OCI-M2 (cell line): Measurements from ENCODE around the gene FCHSD2.
"Not testable (repeated sequence)": the region's sequence is repeated elsewhere in the genome, so short reads cannot be mapped to it uniquely, and the experiment has no call there.

Experiments
- DNase-seq: peaks from one replicate; lab custom pipeline; 2025; ENCODE audit not compliant: unreplicated experiment; lab: John Stamatoyannopoulos, UW

Gene FCHSD2

DNA sequence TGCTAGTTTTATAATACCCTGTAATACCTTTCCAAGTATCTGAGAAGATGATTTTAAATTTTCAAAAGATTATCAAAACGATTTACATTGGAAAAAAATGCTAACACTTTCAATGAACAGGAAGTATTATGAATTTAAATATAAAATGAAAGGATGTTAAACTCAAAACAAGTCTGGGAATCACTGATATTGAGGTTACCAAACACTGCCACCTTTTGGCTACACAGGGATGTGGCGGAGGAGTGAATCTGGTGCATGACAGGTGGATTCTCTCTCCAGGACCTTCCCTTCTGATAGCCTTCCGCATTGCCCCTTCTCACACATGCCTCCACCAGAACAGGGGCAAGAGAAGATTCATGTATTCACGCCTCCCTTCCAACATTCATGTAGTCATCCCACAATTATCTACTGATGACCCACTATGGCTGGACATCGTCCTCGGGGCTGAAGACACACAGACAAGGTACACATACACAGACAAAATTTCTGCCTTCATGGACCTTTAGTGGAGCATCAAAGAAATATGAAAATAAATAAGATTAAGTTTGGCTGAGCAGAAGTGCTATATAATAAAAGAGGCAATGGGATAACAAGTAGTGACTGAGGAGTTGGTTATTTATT lies 293.2 kb downstream of the FCHSD2 start:
- DNase-seq: no peak

DNA sequence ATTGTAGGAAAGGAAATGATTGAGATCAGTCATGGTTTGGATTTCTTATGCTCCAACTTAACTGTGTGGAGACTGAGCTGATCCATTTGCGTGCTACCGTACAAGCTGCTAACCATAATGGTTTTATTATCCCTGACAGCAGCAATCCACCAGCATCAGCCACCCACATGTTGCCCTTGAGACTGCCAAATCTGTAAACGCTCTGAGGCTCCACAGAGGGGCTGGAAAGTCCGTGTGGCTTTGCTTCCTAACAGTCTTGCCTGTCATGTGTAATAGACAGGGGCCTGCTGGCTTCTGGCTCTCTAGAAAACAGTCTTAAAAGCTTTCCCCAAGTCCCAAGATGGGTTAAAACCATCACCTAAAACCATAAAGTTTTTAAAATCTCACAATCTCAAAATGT lies 297.8 kb downstream of the FCHSD2 start:
- no peak for DNase-seq

DNA sequence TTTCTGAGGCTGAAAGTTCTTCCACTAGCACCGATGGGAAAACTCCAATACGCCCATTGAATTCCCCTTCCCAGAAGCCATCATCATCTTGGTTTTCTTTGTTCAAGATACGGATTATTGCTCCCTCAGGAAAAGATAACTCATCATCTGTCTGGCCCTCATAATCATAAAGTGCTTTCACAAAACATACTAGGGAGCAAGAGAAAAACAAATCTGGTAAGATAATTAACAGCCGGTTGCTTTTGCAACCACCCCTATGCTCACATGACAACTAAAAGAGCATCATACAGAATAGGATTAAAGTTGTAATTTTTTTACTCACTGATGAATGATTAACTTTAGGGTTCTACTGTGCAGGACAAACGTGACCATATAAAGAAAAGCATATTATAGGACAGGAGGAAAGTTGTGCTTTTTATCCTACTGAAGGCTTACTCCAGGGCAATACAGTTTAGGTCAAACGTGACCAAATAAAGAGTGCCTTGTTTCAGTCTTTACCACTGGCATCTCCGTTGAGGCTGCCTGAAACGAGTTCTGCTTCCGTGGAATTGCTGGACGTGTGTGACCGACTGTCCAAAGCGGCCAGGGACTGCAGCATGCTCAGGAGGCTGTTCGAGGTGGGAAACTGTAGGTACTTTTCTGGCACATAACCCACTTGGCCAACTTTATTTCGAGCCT lies 299.3 kb downstream of the FCHSD2 start:
- no peak for DNase-seq

DNA sequence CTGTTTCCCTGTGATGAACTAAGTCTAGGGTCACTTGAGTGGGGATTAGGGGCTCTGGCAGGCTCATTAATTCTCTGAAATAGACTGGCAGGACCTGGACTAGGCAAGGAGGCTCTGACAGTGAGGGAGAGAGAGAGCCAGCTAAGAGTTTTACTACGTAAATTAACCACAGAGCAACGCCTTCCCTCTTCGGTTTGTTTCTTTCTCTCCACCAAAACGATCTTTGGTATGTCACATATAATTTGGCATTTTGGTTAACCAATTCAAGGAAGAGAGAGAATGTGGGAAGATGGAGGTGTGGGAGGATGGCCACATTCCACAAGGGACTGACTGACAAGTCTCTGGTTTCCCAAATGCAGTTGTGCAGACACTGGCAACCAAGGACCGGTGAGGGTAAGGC lies 300.0 kb downstream of the FCHSD2 start:
- DNase-seq: no peak

DNA sequence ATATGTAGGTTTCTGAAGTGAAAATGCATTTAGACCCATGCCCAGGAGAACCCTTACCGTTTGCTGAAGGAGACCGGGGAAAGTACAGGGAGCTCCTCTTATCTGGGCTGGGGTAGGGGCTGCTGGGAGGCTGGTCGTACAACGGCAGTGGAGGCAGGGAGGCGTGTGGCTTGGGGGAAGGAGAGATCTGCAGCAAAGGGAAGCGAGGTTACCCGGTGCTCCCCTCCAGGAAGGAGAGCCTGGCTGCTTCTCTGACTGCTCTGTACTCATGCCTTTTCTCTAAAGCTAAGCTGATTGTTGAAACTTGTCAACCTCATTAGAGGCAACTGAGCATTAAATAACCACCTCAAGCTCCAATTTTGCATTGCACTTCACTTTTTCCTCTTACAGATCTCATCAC lies 300.7 kb downstream of the FCHSD2 start:
- no peak for DNase-seq

DNA sequence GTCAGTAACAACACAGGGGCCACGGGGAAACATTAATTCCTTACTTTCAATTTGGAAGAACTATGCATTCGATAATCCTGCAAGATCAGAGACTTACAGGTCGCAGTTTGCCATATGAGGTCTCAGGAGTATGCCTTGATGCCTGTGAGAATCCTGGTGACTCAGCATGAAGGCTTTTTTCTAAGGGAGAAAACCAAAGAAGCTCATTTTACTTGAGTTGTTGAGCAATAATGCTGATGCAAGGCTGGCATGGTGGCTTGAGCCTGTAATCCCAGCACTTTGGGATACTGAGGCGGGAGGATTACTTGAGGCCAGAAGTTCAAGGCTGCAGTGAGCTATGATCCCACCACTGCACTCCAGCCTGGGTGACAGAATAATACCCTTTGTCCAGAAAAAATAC lies 301.3 kb downstream of the FCHSD2 start:
- no peak for DNase-seq

DNA sequence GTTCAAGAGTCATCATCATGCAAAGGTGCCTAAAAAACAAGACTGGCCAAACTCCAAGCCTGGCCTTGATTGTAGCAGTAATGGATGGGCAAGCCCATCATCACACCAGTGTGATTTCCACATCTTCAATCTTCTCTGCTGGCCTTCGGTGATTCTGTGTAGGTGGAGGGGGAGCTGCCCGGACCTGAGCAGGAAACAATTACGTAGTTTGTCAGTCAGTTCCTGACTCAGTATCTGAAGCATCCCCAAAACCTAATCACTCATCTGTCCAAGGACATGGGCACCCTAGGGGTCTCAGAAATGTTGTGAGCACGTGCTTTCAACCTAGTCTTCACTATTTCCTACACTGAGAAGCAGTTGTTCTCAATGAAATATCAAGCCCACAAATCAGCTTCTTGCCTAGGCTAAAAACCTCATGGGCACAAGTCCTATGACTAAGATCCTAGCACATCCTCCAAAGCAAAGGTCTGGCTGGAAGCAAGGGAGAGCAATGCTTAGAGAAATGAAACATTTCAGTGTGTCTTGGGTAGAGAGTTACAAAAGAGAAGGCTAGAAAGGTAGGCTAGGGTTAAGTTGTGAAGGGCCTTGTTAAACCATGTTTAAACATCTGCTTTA lies 303.3 kb downstream of the FCHSD2 start:
- no peak for DNase-seq

DNA sequence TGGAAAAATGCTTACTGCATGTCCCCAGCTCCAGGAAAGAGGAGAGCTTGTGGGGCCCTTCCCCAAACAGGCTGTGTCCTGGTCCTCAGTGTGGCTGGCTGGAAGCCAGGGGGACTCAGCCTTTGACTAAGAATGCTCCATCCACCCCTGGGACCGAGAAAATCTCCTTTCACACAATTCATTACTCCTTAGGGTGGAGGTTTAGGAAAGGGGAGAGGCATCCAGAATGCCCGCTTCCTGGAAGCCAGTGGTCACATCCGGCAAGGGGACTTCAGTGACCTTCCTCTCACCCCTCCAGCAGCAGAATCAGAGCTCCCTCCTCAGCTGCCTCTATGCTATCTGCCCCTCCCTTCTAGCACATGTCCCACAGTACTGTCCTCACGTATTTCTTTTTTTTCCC lies 306.0 kb downstream of the FCHSD2 start:
- no peak for DNase-seq

DNA sequence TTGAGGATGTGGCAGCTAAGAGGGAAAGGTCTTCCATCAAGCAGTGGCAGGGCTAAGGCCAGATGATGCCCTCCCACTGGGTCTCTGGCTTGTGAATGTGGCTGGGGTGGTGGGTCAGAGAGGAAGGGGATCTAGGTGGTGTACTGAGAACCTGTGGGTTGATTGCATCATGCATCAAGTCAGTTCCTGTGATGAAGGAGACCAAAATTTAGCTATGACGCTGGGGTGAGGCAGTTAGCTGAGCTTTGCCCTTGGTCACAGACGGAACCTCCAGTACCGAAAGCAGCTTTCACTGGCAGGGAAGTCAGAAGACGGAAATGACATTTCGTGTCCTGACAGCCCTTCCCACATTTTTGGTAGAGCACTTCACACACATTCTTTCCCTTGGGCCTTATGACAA lies 307.2 kb downstream of the FCHSD2 start:
- no peak for DNase-seq

DNA sequence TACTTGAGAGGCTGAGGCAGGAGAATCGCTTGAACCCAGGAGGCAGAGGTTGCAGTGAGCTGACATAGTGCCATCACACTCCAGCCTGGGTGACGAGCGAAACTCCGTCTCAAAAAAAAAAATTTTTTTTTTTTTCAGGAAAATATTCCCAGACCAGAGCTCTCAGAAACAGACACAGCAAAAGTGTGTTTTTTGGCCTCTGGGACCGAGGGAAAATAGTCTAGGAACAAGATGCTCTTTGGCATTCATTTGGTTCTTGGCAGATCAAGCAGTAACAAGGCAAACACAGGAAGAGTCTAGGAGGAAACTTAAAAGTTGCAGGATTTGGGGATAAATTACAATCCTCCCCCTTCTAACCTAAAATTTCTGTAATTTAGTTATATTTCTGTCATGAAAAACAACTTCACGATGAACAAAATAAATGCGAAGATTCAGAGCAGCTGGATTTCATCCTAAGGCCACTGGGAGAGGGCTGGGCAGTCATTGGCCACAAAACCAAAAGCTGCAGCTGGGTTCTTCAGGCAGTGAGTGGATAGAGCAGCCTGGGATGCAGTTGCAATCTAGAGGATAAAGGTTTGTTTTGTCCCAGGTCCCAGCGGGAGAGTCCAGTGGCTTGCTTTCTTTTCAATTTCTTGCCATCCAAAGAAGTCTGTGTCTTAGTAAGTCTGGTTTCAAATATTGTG lies 308.2 kb downstream of the FCHSD2 start:
- no peak for DNase-seq

DNA sequence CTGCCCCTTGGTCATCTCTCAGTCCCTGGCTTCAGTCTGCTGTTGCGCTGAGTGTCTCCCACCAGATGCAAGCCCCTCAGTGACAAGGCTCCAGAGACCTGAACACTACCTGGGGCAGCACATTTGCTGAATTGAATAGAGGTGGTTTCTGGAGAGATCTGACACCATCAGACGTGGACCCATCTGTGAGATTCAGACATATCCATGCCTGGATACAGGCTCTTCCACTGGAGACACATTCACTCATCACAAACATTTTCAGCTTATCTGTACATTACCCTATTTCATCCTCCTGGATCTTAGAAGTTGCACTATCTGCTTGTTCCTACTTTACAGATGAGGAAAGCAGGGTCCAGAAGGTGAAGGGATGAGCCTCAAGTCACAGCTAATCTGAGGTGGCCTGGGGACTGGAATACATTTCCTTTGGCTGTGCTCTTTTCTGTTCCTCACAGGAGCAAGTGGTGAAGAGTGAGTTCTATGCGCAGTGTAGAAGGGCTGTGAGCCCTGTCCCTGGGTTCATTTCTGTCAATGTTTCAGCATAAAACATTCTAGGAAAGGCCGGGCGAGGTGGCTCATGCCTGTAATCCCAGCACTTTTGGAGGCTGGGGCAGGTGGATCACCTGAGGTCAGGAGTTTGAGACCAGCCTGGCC lies 308.9 kb downstream of the FCHSD2 start:
- no peak for DNase-seq

DNA sequence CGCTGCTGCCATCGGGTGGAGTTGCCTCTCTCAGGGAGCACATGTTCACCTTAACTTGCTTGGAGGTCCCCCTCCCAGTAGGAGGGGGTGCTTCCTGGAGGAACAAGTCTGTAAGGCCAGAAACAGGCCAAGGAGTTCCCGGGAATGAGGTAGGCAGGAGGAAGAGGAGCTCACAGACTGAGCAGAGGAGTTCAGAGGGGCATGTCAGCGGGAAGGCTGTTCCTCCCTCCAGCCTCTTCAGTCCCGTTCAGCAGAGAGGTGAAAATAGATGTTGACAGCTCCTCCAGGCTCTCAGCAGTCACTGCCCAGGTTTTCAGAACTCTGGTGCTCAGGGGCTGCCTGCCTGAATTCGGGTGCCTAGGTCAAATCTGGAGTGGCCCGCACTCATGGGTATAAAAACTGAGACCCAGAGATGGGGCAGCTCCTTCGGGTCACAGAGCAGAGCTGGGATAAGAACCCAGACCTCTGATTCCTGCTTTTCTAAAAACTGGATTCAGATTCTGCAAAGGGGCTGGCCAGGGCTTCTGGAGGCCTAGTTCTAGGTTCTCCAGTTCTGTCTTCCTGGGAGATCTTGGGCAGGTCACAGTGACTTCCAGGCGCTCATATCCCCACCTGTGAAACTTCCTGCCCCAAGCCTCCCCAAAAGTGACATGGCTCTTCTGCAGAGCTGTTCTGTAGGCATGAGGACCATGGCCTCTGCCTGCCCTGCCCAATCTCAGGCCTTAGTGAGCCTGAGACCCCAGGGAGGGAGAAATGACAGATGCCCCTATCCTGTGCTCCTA lies 309.6 kb downstream of the FCHSD2 start:
- DNase-seq: no peak

DNA sequence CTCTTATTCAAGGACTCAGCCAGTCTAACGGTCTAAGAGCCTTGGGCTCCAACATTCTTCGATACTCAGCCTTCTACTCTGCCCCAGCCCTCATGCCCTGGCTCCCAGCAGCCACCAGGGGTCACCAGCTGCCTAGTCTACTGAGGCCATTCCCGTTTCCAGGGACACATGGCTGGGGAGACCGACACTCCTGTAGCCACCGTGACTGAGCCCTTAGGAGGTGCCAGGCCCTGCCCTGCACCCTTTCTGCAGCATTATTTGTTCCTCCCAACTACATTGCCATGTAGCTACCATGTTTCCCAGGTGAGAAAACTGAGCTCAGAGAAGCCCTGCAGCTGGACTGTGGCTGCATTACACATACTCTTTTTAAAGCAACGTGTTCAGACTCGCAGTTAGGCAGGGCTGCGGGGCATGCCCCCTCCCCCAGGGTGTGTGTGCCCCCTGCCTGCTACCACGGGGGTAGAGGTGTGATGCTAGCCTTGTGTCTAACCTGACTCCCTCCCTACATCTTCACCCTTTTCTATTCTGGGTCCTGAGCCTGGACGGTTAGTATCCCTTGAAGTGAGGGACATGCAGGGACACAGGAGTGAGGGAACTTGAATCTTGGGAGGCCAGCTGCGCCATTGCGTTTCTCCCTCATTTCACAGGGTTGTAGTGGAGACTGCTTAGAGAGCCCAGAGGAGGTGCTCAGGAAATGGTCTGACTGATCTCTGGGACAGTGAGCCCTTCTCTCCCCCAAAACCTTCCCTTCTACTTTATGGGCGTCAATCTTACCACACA lies 310.4 kb downstream of the FCHSD2 start:
- DNase-seq: no peak

DNA sequence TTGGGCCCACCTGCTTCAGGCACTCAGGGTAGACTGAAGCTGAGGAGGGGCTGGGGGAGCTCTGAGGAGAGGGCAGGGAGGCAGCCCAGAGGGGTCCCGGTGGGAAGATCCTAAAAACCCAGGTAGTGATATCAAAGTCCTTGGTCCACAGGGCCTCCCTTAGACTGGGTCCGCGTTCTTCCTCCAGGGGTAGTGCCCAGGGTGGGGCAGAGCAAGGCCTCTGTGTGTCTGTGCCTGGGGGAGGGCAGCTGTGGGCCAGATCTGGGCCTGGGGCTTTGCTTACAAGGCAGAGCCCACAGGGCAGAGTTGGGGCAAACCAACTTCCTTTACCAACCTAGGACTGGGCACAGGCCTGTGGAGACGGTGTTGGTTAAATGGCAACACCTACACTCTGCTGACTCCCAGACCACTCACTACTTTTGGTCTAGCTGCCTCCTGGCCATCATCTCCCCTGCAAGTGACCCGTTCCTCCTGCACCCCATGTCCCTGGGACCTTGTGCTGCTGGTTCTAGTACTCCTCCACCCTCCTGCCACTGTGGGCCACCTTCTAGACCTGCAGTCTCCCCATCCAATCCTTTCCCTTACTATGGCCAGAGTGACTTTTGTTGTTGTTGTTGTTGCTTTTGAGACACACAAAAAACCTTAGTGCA lies 312.1 kb downstream of the FCHSD2 start:
- DNase-seq: no peak

DNA sequence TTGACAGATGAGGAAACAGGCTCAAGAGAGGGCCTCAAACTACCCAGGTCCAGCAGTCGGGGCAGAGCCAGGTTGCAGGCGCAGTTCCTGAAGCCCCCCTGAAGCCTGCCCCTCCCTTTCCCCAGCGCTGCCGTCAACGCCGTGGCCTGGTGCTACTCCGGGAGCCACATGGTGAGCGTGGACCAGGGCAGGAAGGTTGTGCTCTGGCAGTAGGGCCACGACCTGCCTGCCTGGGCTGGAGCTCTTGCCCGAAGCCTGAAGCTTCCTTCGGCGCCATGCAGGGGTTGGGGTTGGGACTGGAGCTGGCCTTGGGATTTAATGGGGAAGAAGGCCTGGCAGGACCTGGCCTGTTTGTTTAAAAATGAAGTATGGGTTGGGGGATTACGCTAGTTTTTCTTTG lies 312.9 kb downstream of the FCHSD2 start:
- no peak for DNase-seq

DNA sequence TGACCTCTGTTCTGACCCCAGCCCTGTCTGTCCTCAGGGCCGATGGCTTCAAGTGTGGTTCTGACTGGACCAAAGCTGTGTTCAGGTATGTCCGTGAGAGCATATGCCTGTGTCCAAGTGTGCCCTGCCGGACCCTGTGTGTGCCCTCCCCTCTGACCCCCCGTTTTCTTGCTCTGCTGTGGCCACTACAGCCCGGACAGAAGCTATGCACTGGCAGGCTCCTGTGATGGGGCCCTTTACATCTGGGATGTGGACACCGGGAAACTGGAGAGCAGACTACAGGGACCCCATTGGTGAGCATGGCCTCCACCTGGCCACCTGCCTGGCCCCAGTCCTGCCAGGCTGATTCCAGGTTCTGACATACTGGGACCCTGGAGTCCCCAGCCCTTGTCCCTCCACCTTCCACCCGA lies 313.4 kb downstream of the FCHSD2 start:
- DNase-seq: no peak

DNA sequence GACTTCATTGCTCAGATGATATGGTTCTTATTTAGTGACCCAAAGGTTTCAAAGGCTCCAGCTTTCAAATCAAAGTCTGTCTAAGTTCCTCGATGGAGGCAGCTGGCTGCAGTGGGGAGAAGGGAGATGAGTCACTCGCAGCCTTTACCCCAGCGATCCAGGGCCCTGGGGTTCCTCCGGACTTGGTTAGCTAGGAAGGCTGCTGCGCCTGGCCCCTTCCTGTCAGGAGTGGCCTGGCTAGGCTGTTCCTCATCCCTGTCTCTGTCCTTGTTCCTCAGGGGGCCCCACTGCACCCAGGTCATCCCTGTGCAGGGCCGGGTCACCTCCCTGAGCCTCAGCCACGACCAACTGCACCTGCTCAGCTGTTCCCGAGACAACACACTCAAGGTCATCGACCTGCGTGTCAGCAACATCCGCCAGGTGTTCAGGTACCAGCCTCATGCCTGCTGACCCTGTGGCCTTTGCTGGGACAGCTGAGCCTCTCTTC lies 314.0 kb downstream of the FCHSD2 start:
- no peak for DNase-seq

DNA sequence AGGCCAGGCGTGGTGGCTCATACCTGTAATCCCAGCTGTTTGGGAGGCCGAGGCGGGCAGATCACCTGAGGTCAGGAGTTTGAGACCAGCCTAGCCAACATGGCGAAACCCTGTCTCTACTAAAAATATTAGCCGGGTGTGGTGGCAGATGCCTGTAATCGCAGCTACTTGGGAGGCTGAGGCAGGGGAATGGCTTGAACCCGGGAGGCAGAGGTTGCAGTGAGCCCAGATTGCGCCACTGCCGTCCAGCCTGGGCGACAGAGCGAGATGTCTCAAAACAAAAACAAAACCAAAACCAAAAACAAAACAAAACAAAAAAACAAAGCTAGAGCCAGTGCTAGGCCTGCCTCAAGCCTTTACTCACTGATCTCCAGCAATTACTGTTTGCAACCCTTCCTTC lies 314.5 kb downstream of the FCHSD2 start:
- not testable (repeated sequence) for DNase-seq

DNA sequence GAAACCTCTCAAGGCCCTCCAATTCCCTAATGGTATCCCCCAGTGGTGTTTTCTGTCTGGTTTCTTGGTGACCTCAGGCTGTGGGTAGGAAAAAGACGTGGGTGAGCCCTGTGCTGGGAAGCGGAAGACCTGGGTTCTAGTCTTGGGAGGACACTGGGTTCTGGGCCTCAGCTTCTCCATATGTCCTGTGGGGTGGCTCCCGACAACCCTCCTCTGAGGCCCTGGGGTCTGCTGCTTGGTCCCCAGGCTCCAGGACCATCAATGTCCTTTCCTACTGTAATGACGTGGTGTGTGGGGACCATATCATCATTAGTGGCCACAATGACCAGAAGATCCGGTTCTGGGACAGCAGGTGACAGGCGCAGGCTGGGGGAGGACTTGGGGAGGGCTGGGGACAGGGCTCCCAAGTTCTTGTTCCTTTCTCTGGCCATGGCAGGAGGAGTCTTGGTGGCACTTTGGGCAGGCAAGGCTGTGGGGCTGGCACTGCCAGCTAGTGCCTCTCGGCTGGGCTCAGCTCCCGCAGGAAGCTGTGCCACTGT lies 315.1 kb downstream of the FCHSD2 start:
- no peak for DNase-seq
